NOMO-1 treated with dmso at 0.1 percent for 144 hours (cell line): ENCODE measurements around the gene RPL26.
A peak's percentile ranks its signal among the peaks of the same experiment; 100 is the strongest.

ENCODE experiments used
- DNase-seq: peaks from one replicate; lab custom pipeline; 2025; ENCODE audit not compliant: unreplicated experiment; lab: John Stamatoyannopoulos, UW

The RPL26 gene

GRCh38 chr17:8383143-8383822 lies at the start of gene RPL26:
TSS of gene RPL26 (minus strand) at chr17:8383193. CDS start at chr17:8382310, 883 bp downstream.
- DNase-seq = peak; percentile 93

GRCh38 chr17:8430966-8431365 lies 48.0 kb upstream of the RPL26 start:
- no peak for DNase-seq

- DNase-seq = no peak
These were observed 43.8 kb upstream of the RPL26 start for GRCh38 chr17:8426802-8427201.

GRCh38 chr17:8426094-8426720 lies 43.2 kb upstream of the RPL26 start:
- no peak for DNase-seq

- no peak for DNase-seq
These were observed 38.6 kb upstream of the RPL26 start for GRCh38 chr17:8421571-8421970.

GRCh38 chr17:8420041-8420934 lies 37.3 kb upstream of the RPL26 start:
- DNase-seq = peak; percentile 12

GRCh38 chr17:8419305-8419704 lies 36.3 kb upstream of the RPL26 start:
- DNase-seq = no peak

- no peak for DNase-seq
These were observed 35.5 kb upstream of the RPL26 start for GRCh38 chr17:8418471-8418870.

GRCh38 chr17:8417806-8418205 lies 34.8 kb upstream of the RPL26 start:
- DNase-seq = peak; percentile 77

GRCh38 chr17:8413938-8414337 lies 30.9 kb upstream of the RPL26 start:
- DNase-seq = no peak

- no peak for DNase-seq
These were observed 30.3 kb upstream of the RPL26 start for GRCh38 chr17:8413328-8413727.

GRCh38 chr17:8412089-8412488 lies 29.1 kb upstream of the RPL26 start:
- peak; percentile 14 for DNase-seq

- no peak for DNase-seq
These were observed 27.9 kb upstream of the RPL26 start for GRCh38 chr17:8410883-8411238.

GRCh38 chr17:8409966-8410882 lies 27.2 kb upstream of the RPL26 start:
- peak; percentile 66 for DNase-seq

GRCh38 chr17:8408371-8408770 lies 25.4 kb upstream of the RPL26 start:
- no peak for DNase-seq

- no peak for DNase-seq
These were observed 23.2 kb upstream of the RPL26 start for GRCh38 chr17:8406174-8406573.

GRCh38 chr17:8405499-8406016 lies 22.6 kb upstream of the RPL26 start:
- no peak for DNase-seq

GRCh38 chr17:8402921-8403536 lies 20.0 kb upstream of the RPL26 start:
- DNase-seq = no peak

GRCh38 chr17:8401107-8401506 lies 18.1 kb upstream of the RPL26 start:
- no peak for DNase-seq

- DNase-seq = no peak
These were observed 16.0 kb upstream of the RPL26 start for GRCh38 chr17:8398980-8399379.
